Stimulated activated naive B cell treated with anti-CD40 and anti-IgM and Interleukin-4, amounts not matched to agents 10 μg/mL and 1 μg/mL and 100 μg/mL, for 72 hours (primary cell): ENCODE measurements around the gene KTI12.
"Not testable (repeated sequence)": the region's sequence is repeated elsewhere in the genome, so short reads cannot be mapped to it uniquely, and the experiment has no call there.

Experiments used
- ATAC-seq, 2 donors: fragments of 150-1000 bp; cut with Tn5 transposase; replicated peaks; 2 replicates each; pipeline ENCODE4 v1.10.0; 2021; ENCODE audit warnings: moderate library complexity in 1 of 2
- DNase-seq: peaks from one replicate; pipeline ENCODE4 v3.0.0; 2021
- H3K27ac Mint-ChIP-seq: one replicate; pipeline ENCODE4 v1.8.0; 2022; ENCODE audit warnings: mild to moderate bottlenecking, mixed read lengths
- H3K27me3 Mint-ChIP-seq, 2 donors: one replicate each; pipeline ENCODE4 v1.8.0; 2022; ENCODE audit warnings: mixed read lengths in 2 of 2
- H3K36me3 Mint-ChIP-seq, 2 donors: one replicate each; pipeline ENCODE4 v1.8.0; 2022; ENCODE audit warnings: mixed read lengths in 2 of 2, mild to moderate bottlenecking in 1 of 2
- H3K4me1 Mint-ChIP-seq, 2 donors: one replicate each; pipeline ENCODE4 v1.8.0; 2022; ENCODE audit warnings: mixed read lengths in 2 of 2, mild to moderate bottlenecking in 1 of 2
- H3K4me3 Mint-ChIP-seq, 2 donors: one replicate each; pipeline ENCODE4 v1.8.0; 2022; ENCODE audit warnings: mild to moderate bottlenecking in 2 of 2, mixed read lengths in 2 of 2, moderate library complexity in 1 of 2
- H3K9me3 Mint-ChIP-seq, 2 donors: one replicate each; pipeline ENCODE4 v1.8.0; 2022; ENCODE audit warnings: mixed read lengths in 2 of 2, mild to moderate bottlenecking in 1 of 2

The KTI12 gene

GRCh38 chr1:52026278-52026677 lies 7.3 kb downstream of the KTI12 start:
- H3K36me3 Mint-ChIP-seq = peaks cover 20 to 49% of the 10 kb centered on the region in 2 donors
- peaks cover 8 to 16% of the 10 kb centered on the region in 2 donors for H3K4me1 Mint-ChIP-seq
- no peak overlapping the region for H3K27ac Mint-ChIP-seq
- DNase-seq = no peak
- no peak overlapping the region for H3K4me3 Mint-ChIP-seq
- H3K27me3 Mint-ChIP-seq = no peaks in the 10 kb centered on the region
- ATAC-seq = no peak
- H3K9me3 Mint-ChIP-seq = no peaks in the 10 kb centered on the region

GRCh38 chr1:52022133-52022532 lies 11.5 kb downstream of the KTI12 start:
- no peak for DNase-seq
- H3K27me3 Mint-ChIP-seq = no peaks in the 10 kb centered on the region
- peaks cover 28 to 46% of the 10 kb centered on the region in 2 donors for H3K36me3 Mint-ChIP-seq
- H3K4me3 Mint-ChIP-seq = no peak overlapping the region
- ATAC-seq = no peak
- H3K4me1 Mint-ChIP-seq = no peaks in the 10 kb centered on the region
- H3K27ac Mint-ChIP-seq = no peak overlapping the region
- no peaks in the 10 kb centered on the region for H3K9me3 Mint-ChIP-seq

- Mint-ChIP-seq H3K4me3 (no peak overlapping the region), H3K27ac (no peak overlapping the region), H3K27me3 (peaks cover 20 to 30% of the 10 kb centered on the region in 2 donors), H3K9me3 (no peaks in the 10 kb centered on the region), H3K4me1 (peaks cover 0 to 5% of the 10 kb centered on the region in 2 donors), H3K36me3 (no peaks in the 10 kb centered on the region)
- ATAC-seq (no peak), DNase-seq (no peak)
Observed at GRCh38 chr1:52008071-52008809, 25.4 kb downstream of the KTI12 start.

- no peak overlapping the region for H3K4me3 Mint-ChIP-seq
- no peaks in the 10 kb centered on the region for H3K9me3 Mint-ChIP-seq
- peaks cover 0 to 5% of the 10 kb centered on the region in 2 donors for H3K4me1 Mint-ChIP-seq
- DNase-seq (no peak), ATAC-seq (no peak)
- H3K36me3 Mint-ChIP-seq = no peaks in the 10 kb centered on the region
- H3K27me3 Mint-ChIP-seq = peaks cover 24 to 30% of the 10 kb centered on the region in 2 donors
- no peak overlapping the region for H3K27ac Mint-ChIP-seq
Observed at GRCh38 chr1:52007215-52008002, 26.2 kb downstream of the KTI12 start.

GRCh38 chr1:52006081-52006553 lies 27.5 kb downstream of the KTI12 start:
- not testable (repeated sequence) for DNase-seq, ATAC-seq, H3K9me3 Mint-ChIP-seq

GRCh38 chr1:52005548-52005947 lies 28.1 kb downstream of the KTI12 start:
- peaks cover 24 to 30% of the 10 kb centered on the region in 2 donors for H3K27me3 Mint-ChIP-seq
- H3K36me3 Mint-ChIP-seq, H3K27ac Mint-ChIP-seq, H3K4me1 Mint-ChIP-seq, H3K4me3 Mint-ChIP-seq, H3K9me3 Mint-ChIP-seq, DNase-seq, ATAC-seq: not testable (repeated sequence)

More at GRCh38 chr1:52006081-52006553, 27.5 kb downstream of the KTI12 start:
- H3K4me3 Mint-ChIP-seq, H3K36me3 Mint-ChIP-seq, H3K4me1 Mint-ChIP-seq, H3K27ac Mint-ChIP-seq: not testable (repeated sequence)
- peaks cover 24 to 30% of the 10 kb centered on the region in 2 donors for H3K27me3 Mint-ChIP-seq

- H3K27ac Mint-ChIP-seq = no peak overlapping the region
- no peak overlapping the region for H3K4me3 Mint-ChIP-seq
- DNase-seq (no peak), ATAC-seq (no peak)
- no peaks in the 10 kb centered on the region for H3K36me3 Mint-ChIP-seq
- no peaks in the 10 kb centered on the region for H3K9me3 Mint-ChIP-seq
- peaks cover 0 to 5% of the 10 kb centered on the region in 2 donors for H3K4me1 Mint-ChIP-seq
- peaks cover 21 to 27% of the 10 kb centered on the region in 2 donors for H3K27me3 Mint-ChIP-seq
Observed at GRCh38 chr1:52003877-52004276, 29.7 kb downstream of the KTI12 start.

GRCh38 chr1:52002038-52002917 lies 31.3 kb downstream of the KTI12 start:
- Mint-ChIP-seq H3K4me1 (peaks cover 0 to 5% of the 10 kb centered on the region in 2 donors), H3K36me3 (no peaks in the 10 kb centered on the region), H3K9me3 (no peaks in the 10 kb centered on the region), H3K4me3 (no peak overlapping the region), H3K27me3 (peaks cover 19 to 24% of the 10 kb centered on the region in 2 donors), H3K27ac (no peak overlapping the region)
- ATAC-seq = peak; percentile 95 to 99
- DNase-seq = peak; percentile 58

GRCh38 chr1:51998701-51999100 lies 34.9 kb downstream of the KTI12 start:
- no peak for ATAC-seq
- no peak overlapping the region for H3K27ac Mint-ChIP-seq
- H3K27me3 Mint-ChIP-seq = peaks cover 5 to 22% of the 10 kb centered on the region in 2 donors
- DNase-seq = no peak
- H3K9me3 Mint-ChIP-seq = no peaks in the 10 kb centered on the region
- H3K4me1 Mint-ChIP-seq = no peaks in the 10 kb centered on the region
- H3K36me3 Mint-ChIP-seq = no peaks in the 10 kb centered on the region
- H3K4me3 Mint-ChIP-seq = no peak overlapping the region

GRCh38 chr1:51997974-51998382 lies 35.6 kb downstream of the KTI12 start:
- peaks cover 12 to 29% of the 10 kb centered on the region in 2 donors for H3K27me3 Mint-ChIP-seq
- H3K9me3 Mint-ChIP-seq = no peaks in the 10 kb centered on the region
- no peak overlapping the region for H3K4me3 Mint-ChIP-seq
- H3K36me3 Mint-ChIP-seq = no peaks in the 10 kb centered on the region
- DNase-seq (no peak), ATAC-seq (no peak)
- no peaks in the 10 kb centered on the region for H3K4me1 Mint-ChIP-seq
- H3K27ac Mint-ChIP-seq = no peak overlapping the region

GRCh38 chr1:51990478-51990965 lies 43.1 kb downstream of the KTI12 start, which contains the start of gene RAB3B:
Gene RAB3B (minus strand): TSS chr1:51990700. CDS start chr1:51977117, 13,583 bp downstream.
- peaks cover 11 to 18% of the 10 kb centered on the region in 2 donors for H3K4me1 Mint-ChIP-seq
- peak; percentile 97 to 99 for ATAC-seq
- H3K27ac Mint-ChIP-seq = no peak within 1 kb of the TSS
- H3K36me3 Mint-ChIP-seq = no peaks in the 10 kb centered on the region
- DNase-seq = peak; percentile 57
- H3K9me3 Mint-ChIP-seq = no peaks in the 10 kb centered on the region
- peak within 1 kb of the TSS; percentile 80 to 81 for H3K4me3 Mint-ChIP-seq
- H3K27me3 Mint-ChIP-seq = peaks cover 53 to 62% of the 10 kb centered on the region in 2 donors

GRCh38 chr1:51989582-51990477 lies 43.8 kb downstream of the KTI12 start:
- Mint-ChIP-seq H3K4me1 (peaks cover 11 to 18% of the 10 kb centered on the region in 2 donors), H3K36me3 (no peaks in the 10 kb centered on the region), H3K27ac (no peak overlapping the region), H3K4me3 (peak overlapping the region; percentile 78 to 81), H3K27me3 (peaks cover 53 to 62% of the 10 kb centered on the region in 2 donors), H3K9me3 (no peaks in the 10 kb centered on the region)
- DNase-seq = no peak
- no peak for ATAC-seq

- no peak for ATAC-seq
- Mint-ChIP-seq H3K27me3 (peaks cover 43 to 52% of the 10 kb centered on the region in 2 donors), H3K4me1 (peaks cover 11 to 18% of the 10 kb centered on the region in 2 donors), H3K36me3 (no peaks in the 10 kb centered on the region), H3K9me3 (no peaks in the 10 kb centered on the region), H3K4me3 (no peak overlapping the region), H3K27ac (no peak overlapping the region)
- no peak for DNase-seq
Observed at GRCh38 chr1:51988254-51988653, 45.4 kb downstream of the KTI12 start.
